HEK293 (cell line): ENCODE measurements around the gene CCND1.

Source experiments
- CTCF ChIA-PET: fragments of 350-600 bp; formaldehyde crosslinking; extraction: SDS; loops from one replicate; lab custom pipeline; 2021; ENCODE audit warnings: antibody characterized with exemption; lab: Yijun Ruan, JAX
- POLR2A ChIA-PET: fragments of 300-600 bp; formaldehyde crosslinking; extraction: SDS; loops from one replicate; lab custom pipeline; 2020; ENCODE audit warnings: antibody characterized with exemption, inconsistent platforms; lab: Yijun Ruan, JAX
- H3K27ac ChIP-seq: fragments of 200-500 bp; sonication (Bioruptor generic); 2 replicates; pipeline ENCODE4 v1.5.1; 2014; ENCODE audit warnings: low read depth, low read length, control low read depth, inconsistent platforms; ENCODE audit errors: extremely low read depth
- H3K36me3 ChIP-seq, 2 experiments: fragments of 200-500 bp in 1 of 2; sonication (Bioruptor generic) in 1 of 2; 1 replicate in 1 of 2; 2 replicates in 1 of 2; pipeline ENCODE4 v1.5.1; 2014 to 2017; ENCODE audit warnings: inconsistent platforms in 2 of 2, low read length in 2 of 2; ENCODE audit not compliant: control insufficient read depth in 2 of 2, insufficient read depth in 1 of 2
- H3K4me1 ChIP-seq: fragments of 200-500 bp; sonication (Bioruptor generic); 2 replicates; pipeline ENCODE4 v1.5.1; 2014; ENCODE audit warnings: mild to moderate bottlenecking, low read length, inconsistent platforms; ENCODE audit not compliant: control insufficient read depth, insufficient read depth
- H3K4me3 ChIP-seq: 2 replicates; pipeline ENCODE4 v1.5.1; 2011; ENCODE audit warnings: low read depth, mild to moderate bottlenecking, control low read depth, low read length, moderate library complexity
- H3K9me3 ChIP-seq: fragments of 200-500 bp; sonication (Bioruptor generic); 2 replicates; pipeline ENCODE4 v1.5.1; 2014; ENCODE audit warnings: low read depth, low read length, inconsistent platforms; ENCODE audit not compliant: control insufficient read depth, insufficient read depth
- GFI1B ChIP-seq: fragments of 450-650 bp; formaldehyde crosslinking; IDR thresholded peaks from 2 replicates; pipeline ENCODE4 v1.5.1; 2016; ENCODE audit warnings: missing biosample characterization, missing genetic modification characterization
- HOXD13 ChIP-seq: sonication (generic); formaldehyde crosslinking; IDR thresholded peaks from 2 replicates; pipeline ENCODE4 v1.8.0; 2022; ENCODE audit warnings: missing genetic modification reagents, borderline replicate concordance
- KLF17 ChIP-seq: fragments of 450-650 bp; formaldehyde crosslinking; IDR thresholded peaks from 2 replicates; pipeline ENCODE4 v1.5.1; 2016; ENCODE audit warnings: missing biosample characterization, missing genetic modification characterization
- MZF1 ChIP-seq: fragments of 450-650 bp; formaldehyde crosslinking; IDR thresholded peaks from 2 replicates; pipeline ENCODE4 v1.5.1; 2017; ENCODE audit warnings: missing biosample characterization, missing genetic modification characterization, borderline replicate concordance
- REST ChIP-seq: fragments of 450-650 bp; formaldehyde crosslinking; IDR thresholded peaks from 2 replicates; pipeline ENCODE4 v1.5.1; 2016; ENCODE audit warnings: missing biosample characterization, missing genetic modification characterization
- TCF7L2 ChIP-seq: IDR thresholded peaks from 2 replicates; pipeline ENCODE4 v1.6.1; 2011; ENCODE audit warnings: low read depth, mild to moderate bottlenecking, inconsistent platforms, low read length, moderate library complexity, borderline replicate concordance
- YY1 ChIP-seq: fragments of 450-650 bp; formaldehyde crosslinking; IDR thresholded peaks from 2 replicates; pipeline ENCODE4 v1.5.1; 2018; ENCODE audit warnings: missing biosample characterization, missing genetic modification characterization
- ZBTB1 ChIP-seq: fragments of 450-650 bp; formaldehyde crosslinking; IDR thresholded peaks from 2 replicates; pipeline ENCODE4 v1.5.1; 2016; ENCODE audit warnings: missing biosample characterization, missing genetic modification characterization
- ZFP37 ChIP-seq: fragments of 450-650 bp; formaldehyde crosslinking; IDR thresholded peaks from 2 replicates; pipeline ENCODE4 v1.5.1; 2016; ENCODE audit warnings: missing biosample characterization, missing genetic modification characterization
- ZFP69B ChIP-seq: fragments of 450-650 bp; formaldehyde crosslinking; IDR thresholded peaks from 2 replicates; pipeline ENCODE4 v1.5.1; 2016; ENCODE audit warnings: missing biosample characterization, missing genetic modification characterization
- ZNF133 ChIP-seq: fragments of 450-650 bp; formaldehyde crosslinking; IDR thresholded peaks from 2 replicates; pipeline ENCODE4 v1.5.1; 2016; ENCODE audit warnings: missing biosample characterization, missing genetic modification characterization
- ZNF169 ChIP-seq: fragments of 450-650 bp; formaldehyde crosslinking; IDR thresholded peaks from 2 replicates; pipeline ENCODE4 v1.5.1; 2016; ENCODE audit warnings: missing biosample characterization, missing genetic modification characterization
- ZNF221 ChIP-seq: fragments of 450-650 bp; formaldehyde crosslinking; IDR thresholded peaks from 2 replicates; pipeline ENCODE4 v1.5.1; 2017; ENCODE audit warnings: missing biosample characterization, missing genetic modification characterization, borderline replicate concordance
- ZNF324 ChIP-seq: fragments of 450-650 bp; formaldehyde crosslinking; IDR thresholded peaks from 2 replicates; pipeline ENCODE4 v1.5.1; 2016; ENCODE audit warnings: missing biosample characterization, missing genetic modification characterization
- ZNF558 ChIP-seq: fragments of 450-650 bp; formaldehyde crosslinking; IDR thresholded peaks from 2 replicates; pipeline ENCODE4 v1.5.1; 2016; ENCODE audit warnings: missing biosample characterization, missing genetic modification characterization
- ZNF660 ChIP-seq: fragments of 450-650 bp; IDR thresholded peaks from 2 replicates; pipeline ENCODE4 v1.5.1; 2018; ENCODE audit warnings: missing biosample characterization, mild to moderate bottlenecking, missing genetic modification characterization
- ZNF670 ChIP-seq: fragments of 450-650 bp; formaldehyde crosslinking; IDR thresholded peaks from 2 replicates; pipeline ENCODE4 v1.5.1; 2016; ENCODE audit warnings: missing biosample characterization, missing genetic modification characterization, low read depth
- ZSCAN4 ChIP-seq: fragments of 450-650 bp; formaldehyde crosslinking; IDR thresholded peaks from 2 replicates; pipeline ENCODE4 v1.5.1; 2017; ENCODE audit warnings: missing biosample characterization, missing genetic modification characterization

Gene CCND1

GRCh38 chr11:69654001-69654659 is 13.2 kb downstream of the CCND1 start (continued):
- no peak for TF ChIP-seq ZNF660 (tag by site-specific recombination)
- TF ChIP-seq ZBTB1 (tag by site-specific recombination) = no peak
- no peak for TF ChIP-seq ZNF670 (tag by site-specific recombination)
- TF ChIP-seq YY1 (tag by site-specific recombination) = no peak
- TF ChIP-seq, all 188 proteins: peak for 0

GRCh38 chr11:69654660-69655478 is 13.9 kb downstream of the CCND1 start:
- Histone ChIP-seq H3K36me3 (peaks cover 5 to 35% of the 10 kb centered on the region in 2 experiments; a peak in 1 of 3 replicates), H3K4me1 (no peaks in the 10 kb centered on the region), H3K27ac (no peak overlapping the region), H3K4me3 (no peak overlapping the region), H3K9me3 (no peaks in the 10 kb centered on the region)
- POLR2A ChIA-PET = interaction anchor here (1.9 kb wide), 1 partner anchor 16 kb away, joined by 6 read pairs; no protein-coding TSS in a partner anchor
- CTCF ChIA-PET = interaction anchor here (0.6 to 1.4 kb wide), 5 partner anchors 12 to 1002 kb away, joined by 3 to 6 read pairs (median 3); no protein-coding TSS in a partner anchor
- no peak for TF ChIP-seq ZFP37 (tag by site-specific recombination)
- TF ChIP-seq REST (tag by site-specific recombination) = no peak
- TF ChIP-seq HOXD13 (CRISPR knock-in tag) = no peak
- TF ChIP-seq ZNF558 (tag by site-specific recombination) = no peak

GRCh38 chr11:69655479-69656428 is 14.8 kb downstream of the CCND1 start:
- H3K4me3 ChIP-seq = no peak overlapping the region
- CTCF ChIA-PET = interaction anchor here (0.6 to 1.5 kb wide), 7 partner anchors 13 to 1002 kb away, joined by 3 to 6 read pairs (median 3); no protein-coding TSS in a partner anchor
- TF ChIP-seq GFI1B (tag by site-specific recombination) (no peak), ZFP69B (tag by site-specific recombination) (no peak), TCF7L2 (no peak), ZNF169 (no peak), ZNF221 (tag by site-specific recombination) (no peak), ZNF133 (tag by site-specific recombination) (no peak), ZNF324 (tag by site-specific recombination) (no peak), REST (tag by site-specific recombination) (no peak), ZSCAN4 (tag by site-specific recombination) (no peak), KLF17 (no peak), MZF1 (tag by site-specific recombination) (no peak)
- TF ChIP-seq, all 188 proteins: peak for 0
- no peaks in the 10 kb centered on the region for H3K4me1 ChIP-seq
- no peak overlapping the region for H3K27ac ChIP-seq
- POLR2A ChIA-PET = interaction anchor here (0.6 to 1.9 kb wide), 2 partner anchors 15 to 17 kb away, joined by 6 to 8 read pairs; no protein-coding TSS in a partner anchor
- peaks cover 5 to 26% of the 10 kb centered on the region in 2 experiments; a peak in 1 of 3 replicates for H3K36me3 ChIP-seq
- no peaks in the 10 kb centered on the region for H3K9me3 ChIP-seq
